ENCODE measurements around the gene RAB3GAP2.
"Not testable (repeated sequence)": the region's sequence is repeated elsewhere in the genome, so short reads cannot be mapped to it uniquely, and the experiment has no call there.

The RAB3GAP2 gene

DNA sequence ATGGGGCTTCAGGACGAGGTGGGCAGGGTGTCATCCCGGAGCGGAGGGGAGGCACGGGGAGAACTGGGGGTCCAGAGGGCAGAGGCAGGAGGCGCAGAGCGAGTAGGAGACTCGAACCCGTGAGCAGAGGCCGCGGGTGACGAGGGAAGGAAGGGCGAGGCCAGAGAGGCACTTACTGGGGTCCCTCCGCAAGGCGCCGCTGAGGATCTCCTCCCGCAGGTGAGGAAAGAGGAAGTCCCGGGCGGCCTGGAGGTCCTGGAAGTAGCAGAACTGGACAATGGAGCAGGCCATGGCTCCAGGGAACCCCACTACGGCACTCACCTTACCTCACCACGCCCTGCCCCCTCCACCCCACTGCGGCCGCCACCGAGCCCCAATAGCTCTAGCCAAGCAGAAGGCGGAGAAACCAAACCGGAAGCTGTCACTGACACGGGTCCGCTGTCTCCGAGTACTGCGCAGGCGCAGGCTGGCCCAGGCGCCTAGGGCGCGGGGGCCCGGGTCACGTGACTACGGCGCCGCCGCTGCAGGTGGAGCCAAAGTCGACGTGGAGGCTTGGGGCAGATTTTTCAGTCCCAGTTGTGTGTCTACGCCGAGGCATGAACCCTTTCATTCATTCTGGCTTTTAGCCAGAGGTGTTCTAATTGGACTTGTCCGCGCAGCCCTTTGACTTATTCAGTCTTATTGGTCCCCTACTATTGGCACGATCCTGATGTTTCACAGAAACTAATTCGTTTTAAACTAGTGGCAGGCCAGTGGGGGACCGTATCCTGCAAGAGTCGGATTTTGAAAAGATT is at the start of gene RAB3GAP2:
Gene RAB3GAP2 (minus strand): TSS at position 407 of the 794 bp plus-strand sequence. CDS start 116 bp downstream, at position 291.
- peak; percentile 95 for DNase-seq

DNA sequence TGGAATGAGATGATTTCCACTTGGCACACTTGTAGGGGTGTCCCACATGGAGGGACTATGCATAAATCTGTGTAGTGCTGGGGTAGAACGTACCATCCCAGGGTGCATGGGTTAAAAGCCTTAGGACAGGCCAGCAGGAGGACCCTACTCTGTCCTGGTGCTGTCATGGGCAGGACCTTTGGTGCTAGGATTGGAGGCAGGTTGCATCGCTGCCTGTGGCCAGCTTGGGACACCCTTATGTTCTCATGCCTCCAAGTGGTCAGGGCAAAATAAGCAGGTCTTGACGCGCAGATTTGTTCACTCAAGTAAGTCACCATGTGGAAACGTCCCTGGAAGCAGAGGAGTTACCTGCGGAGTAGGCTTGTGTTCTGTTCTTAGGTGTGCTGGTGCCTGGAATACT is 49.5 kb upstream of the RAB3GAP2 start:
- DNase-seq = no peak

- DNase-seq = no peak
These were observed 48.5 kb upstream of the RAB3GAP2 start for GRCh38 chr1:220320709-220321108.

DNA sequence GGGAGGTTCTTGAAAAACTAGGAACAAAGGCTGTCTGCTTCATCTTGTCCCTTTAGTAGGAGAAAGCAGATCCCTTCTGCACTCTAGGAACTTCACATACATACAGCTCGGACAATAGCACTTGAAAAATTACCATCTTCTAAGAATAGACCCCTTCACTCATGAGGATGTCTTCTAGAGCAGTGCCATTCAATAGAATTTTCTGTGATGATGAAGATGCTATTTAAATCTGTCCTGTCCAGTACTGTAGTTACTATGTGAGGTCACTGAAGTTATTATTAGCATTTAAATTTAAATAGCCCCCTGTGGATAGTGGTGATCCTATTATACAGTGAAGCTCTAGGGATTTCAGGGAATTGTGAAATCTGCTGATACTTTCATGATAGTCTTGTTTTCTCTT is 46.4 kb upstream of the RAB3GAP2 start:
- no peak for DNase-seq

GRCh38 chr1:220317161-220317560 is 44.9 kb upstream of the RAB3GAP2 start:
- DNase-seq = no peak

DNA sequence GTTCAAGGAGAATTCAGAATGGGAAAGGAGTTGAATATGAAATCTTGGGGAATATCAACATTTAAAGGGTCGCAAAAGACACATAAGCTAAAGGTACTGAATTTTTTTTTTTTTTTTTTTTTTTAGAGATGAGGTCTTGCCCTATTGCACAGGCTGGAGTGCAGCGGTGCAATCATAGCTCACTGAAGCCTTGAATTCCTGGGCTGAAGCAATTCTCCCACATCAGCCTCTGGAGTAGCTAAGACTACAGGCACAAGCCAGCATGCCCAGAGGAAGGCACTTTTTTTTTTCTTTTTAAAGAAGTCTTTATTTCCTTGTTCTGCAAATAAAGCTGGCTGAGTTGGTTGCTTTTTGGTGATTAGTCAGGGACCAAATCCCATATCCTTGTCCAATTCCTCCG is 44.1 kb upstream of the RAB3GAP2 start:
- no peak for DNase-seq

GRCh38 chr1:220315070-220315839 is 43.0 kb upstream of the RAB3GAP2 start:
- DNase-seq = no peak

DNA sequence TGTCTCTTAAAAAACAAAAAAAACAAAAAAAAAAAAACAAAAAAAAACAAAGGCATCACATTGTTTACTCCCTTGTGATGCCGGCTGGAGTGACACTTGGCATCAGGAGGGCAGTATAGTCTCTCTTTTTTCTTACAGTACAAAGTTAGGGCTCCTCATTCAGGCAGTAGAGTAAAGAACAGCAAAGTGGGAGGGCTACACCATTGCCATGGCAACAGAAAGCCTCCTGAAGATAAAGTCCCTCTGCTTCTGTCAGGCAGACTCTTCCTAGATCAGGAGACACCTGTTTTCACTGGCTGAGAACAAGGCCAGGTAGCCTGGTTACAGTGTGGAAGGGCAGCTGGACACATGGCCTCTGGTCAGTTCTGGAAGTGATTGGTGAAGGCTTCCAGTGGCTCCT is 41.3 kb upstream of the RAB3GAP2 start:
- no peak for DNase-seq

GRCh38 chr1:220310147-220310546 is 37.9 kb upstream of the RAB3GAP2 start:
- not testable (repeated sequence) for DNase-seq

- DNase-seq = no peak
These were observed 35.4 kb upstream of the RAB3GAP2 start for GRCh38 chr1:220307607-220308006.

GRCh38 chr1:220306339-220306738 is 34.1 kb upstream of the RAB3GAP2 start:
- DNase-seq = no peak

- DNase-seq = no peak
These were observed 31.6 kb upstream of the RAB3GAP2 start for GRCh38 chr1:220303871-220304270.

GRCh38 chr1:220301630-220302029 is 29.4 kb upstream of the RAB3GAP2 start:
- DNase-seq = no peak

DNA sequence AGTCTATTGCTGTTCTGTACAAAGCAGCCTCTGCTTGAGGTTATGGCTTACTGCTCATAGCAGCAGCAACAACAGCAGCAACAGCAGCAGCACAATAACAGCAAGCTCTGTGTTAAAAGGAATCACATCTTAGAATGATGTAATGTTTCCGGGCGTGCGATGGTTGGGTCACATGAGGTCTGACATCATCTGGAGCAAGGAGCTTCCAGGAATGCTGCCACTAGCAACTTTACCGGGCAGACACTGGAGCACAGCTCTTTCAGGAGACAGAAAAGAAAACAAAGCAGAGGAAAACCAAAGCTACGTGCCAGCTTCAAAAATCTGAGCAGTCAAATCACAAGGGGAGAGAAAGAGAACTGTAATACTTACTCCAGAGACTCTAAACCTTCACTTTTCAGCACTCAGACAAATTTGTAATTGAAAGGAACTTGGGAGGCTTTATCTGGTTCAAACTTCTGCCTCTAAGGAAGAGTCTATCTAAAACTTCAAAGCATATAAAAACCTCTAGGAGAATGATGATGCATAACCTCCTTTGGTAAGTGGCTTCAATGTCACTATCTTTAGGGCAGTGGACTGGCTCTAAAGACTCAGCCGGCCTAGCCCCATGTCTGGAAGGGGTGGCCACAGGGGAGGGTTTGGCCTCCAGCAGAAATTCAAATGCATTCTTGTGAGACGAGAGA is 28.3 kb upstream of the RAB3GAP2 start:
- DNase-seq = peak; percentile 20

DNA sequence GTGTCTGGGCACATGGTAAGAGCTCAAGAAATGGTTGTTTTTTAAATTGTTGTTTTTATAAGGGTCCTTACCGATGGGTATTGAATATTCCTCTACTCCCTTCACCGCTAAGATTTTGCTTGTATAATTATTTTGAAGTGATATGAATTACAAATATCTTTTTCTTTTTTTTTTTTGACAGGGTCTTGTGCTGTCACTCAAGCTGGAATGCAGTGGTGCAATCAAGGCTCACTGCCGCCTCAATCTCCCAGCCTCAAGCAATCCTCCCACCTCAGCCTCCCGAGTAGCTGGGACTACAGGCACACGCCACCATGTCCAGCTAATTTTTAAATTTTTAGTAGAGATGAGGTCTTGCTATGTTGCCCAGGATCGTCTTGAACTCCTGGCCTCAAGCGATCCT is 27.1 kb upstream of the RAB3GAP2 start:
- no peak for DNase-seq

DNA sequence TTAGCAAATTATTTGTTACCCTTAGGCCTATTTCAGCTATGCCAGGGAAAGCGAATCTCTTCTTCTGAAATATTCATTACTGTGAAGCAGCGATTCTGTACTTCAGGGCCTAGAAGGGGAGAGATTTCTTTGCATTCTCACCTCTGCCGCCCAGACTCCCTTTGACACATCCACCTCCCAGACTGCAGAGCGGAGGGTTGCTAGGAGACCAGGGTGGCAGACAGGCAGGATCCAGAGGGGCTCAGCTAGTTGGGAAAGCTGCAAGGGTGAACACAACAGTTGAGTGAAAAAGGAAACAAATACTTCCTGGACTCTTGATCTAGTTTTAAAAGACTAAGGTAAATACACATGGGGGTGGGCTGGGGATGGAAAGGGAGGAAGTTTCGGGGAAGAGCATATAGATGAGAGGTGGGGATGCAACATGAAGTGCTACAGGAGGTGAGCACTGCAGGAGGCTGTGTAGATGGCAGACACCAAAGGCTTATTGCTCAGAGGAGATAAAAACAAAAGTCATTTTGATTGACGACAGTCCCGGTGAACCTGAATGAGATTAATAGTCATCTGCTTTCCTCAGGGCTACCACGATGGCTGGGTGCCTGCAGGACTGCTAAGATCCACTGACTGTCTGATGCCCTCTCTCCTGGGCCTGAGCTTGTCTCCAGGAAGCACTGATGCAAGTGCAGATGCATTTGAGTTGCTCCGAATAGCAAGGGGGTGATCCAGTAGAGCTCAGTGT is 26.4 kb upstream of the RAB3GAP2 start:
- DNase-seq = no peak

DNA sequence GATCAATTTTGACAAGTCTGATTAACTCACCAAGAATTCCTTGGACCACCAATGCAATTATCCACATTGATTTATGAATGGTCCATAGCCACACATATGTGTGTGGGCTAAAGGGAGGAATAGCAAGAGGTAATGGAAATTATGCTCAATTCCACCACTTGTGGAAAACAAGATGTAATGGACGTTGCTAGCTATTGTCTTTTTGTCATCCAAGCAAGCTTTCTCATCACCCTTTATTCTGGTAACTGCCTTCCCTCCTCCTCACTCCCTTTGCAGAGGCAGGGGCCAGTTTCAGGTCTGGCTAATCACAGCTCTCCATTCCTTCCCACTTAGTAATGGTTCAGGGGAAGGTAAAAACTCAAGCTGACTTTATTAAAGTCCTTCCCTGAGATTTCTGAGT is 24.7 kb upstream of the RAB3GAP2 start:
- no peak for DNase-seq

DNA sequence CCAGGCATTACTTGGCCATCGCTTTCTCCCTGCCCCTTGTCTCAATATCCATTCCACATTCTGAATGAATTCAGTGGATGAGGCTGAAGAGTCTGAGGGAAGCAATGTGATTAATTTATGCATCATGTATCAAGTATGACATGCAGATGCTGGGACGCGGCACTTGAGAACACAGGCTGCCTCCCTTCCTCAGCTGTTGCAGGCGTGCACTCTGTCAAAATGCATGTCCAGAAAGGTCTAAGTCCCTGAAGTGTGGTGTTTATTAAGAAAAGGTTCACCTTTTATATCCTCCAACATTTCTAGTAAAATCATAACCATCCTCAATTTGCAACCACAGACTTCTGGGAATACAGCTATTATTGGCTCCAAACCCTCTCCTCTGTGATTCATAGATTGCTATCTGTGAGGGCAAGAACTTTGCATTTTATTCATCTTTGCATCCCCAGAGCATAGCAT is 22.6 kb upstream of the RAB3GAP2 start:
- DNase-seq = no peak

GRCh38 chr1:220291580-220291979 is 19.3 kb upstream of the RAB3GAP2 start:
- DNase-seq = no peak

DNA sequence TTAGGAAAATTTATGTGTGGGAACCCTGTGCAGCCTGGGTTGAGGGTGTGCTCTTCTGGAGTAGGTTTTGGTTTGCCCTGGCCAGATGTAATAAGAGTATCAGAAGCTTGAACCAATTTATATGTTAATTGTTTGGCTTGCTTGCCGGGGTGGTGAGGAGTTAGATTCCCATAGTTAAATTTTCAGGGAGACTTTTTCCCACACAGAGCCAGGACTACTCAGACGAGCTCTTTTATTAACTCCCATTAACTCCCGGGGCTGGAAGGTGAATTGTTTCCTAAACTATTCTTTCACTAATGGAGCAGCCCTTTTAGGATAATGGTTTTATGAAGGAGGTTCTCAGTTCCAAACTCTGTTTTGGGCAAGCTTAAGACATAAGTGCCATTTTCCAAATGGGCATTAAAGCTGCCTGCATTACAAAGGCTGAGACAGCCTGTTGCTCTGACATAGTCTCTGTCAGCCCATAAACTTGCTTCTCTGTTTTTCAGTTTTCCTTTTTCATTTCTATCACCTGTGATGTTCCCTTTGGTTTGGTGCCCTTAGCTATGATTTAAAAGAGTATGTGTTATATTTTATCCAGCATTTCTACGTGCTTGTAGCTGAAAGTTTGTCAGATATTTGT is 18.0 kb upstream of the RAB3GAP2 start:
- no peak for DNase-seq

DNA sequence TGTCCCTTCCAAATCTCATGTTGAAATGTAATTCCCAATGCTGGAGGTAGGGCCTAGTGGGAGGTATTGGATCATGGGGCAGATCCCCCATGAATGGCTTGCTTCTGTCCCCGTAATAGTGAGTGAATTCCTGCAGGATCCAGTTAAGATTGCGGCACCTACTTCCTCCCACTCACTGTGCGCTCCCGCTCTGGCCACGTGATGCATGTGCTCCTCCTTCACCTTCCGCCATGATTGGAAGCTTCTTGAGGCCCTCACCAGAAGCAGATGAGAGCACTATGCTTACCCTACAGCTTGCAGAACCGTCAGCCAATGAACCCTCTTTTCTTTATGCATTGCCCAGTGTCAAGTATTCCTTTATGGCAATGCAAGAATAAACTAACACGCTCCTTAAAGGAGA is 14.9 kb upstream of the RAB3GAP2 start:
- DNase-seq = no peak

- DNase-seq = no peak
These were observed 11.4 kb upstream of the RAB3GAP2 start for GRCh38 chr1:220283625-220284024.
